A549 (cell line): ENCODE data around the gene UBE2K.
"Not testable (repeated sequence)": the region's sequence is repeated elsewhere in the genome, so short reads cannot be mapped to it uniquely, and the experiment has no call there.

Experiments used
- EP300 ChIP-seq, 2 experiments: fragments of >200 bp; sonication (Bioruptor Twin); formaldehyde crosslinking; IDR thresholded peaks; 2 replicates in 1 of 2; 3 replicates in 1 of 2; pipeline ENCODE4 v1.6.1; 2016 to 2017
- HDAC2 ChIP-seq: fragments of 200-600 bp; sonication (generic); IDR thresholded peaks from 2 replicates; pipeline ENCODE4 v1.6.1; 2016
- KDM5A ChIP-seq: fragments of 200-600 bp; sonication (generic); IDR thresholded peaks from 2 replicates; pipeline ENCODE4 v1.6.1; 2016; ENCODE audit warnings: antibody characterized with exemption, mild to moderate bottlenecking
- TF ChIP-seq, protein P1 (sequence below): fragments of >200 bp; sonication (Bioruptor Twin); formaldehyde crosslinking; IDR thresholded peaks from 3 replicates; pipeline ENCODE4 v1.5.1; 2016

DNA sequence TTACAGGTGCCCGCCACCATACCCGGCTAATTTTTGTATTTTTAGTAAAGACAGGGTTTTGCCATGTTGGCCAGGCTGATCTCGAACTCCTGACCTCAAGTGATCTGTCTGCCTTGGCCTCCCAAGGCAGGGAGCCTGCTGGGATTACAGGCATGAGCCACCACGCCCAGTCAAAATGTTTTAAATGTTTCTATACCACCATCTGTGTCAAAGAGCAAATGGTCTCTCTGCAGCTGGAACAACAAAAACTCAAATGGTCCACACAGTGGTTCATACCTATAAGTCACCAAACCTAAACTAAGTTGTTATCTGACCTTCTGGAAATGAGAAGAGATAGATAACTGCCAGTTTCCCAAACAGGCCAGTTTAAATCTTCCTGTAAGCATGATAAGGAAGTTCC lies 46.4 kb upstream of the UBE2K start:
- not testable (repeated sequence) for TF ChIP-seq KDM5A; EP300 (IDR thresholded peaks at IDR 0.05); HDAC2
- TF ChIP-seq, protein P1, sequence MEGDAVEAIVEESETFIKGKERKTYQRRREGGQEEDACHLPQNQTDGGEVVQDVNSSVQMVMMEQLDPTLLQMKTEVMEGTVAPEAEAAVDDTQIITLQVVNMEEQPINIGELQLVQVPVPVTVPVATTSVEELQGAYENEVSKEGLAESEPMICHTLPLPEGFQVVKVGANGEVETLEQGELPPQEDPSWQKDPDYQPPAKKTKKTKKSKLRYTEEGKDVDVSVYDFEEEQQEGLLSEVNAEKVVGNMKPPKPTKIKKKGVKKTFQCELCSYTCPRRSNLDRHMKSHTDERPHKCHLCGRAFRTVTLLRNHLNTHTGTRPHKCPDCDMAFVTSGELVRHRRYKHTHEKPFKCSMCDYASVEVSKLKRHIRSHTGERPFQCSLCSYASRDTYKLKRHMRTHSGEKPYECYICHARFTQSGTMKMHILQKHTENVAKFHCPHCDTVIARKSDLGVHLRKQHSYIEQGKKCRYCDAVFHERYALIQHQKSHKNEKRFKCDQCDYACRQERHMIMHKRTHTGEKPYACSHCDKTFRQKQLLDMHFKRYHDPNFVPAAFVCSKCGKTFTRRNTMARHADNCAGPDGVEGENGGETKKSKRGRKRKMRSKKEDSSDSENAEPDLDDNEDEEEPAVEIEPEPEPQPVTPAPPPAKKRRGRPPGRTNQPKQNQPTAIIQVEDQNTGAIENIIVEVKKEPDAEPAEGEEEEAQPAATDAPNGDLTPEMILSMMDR: not testable (repeated sequence)
